Measurements from ENCODE around the gene SUSD3.

GRCh38 chr9:93079371-93079770 is 20.9 kb downstream of the SUSD3 start:
- no peak for TF ChIP-seq CTCF (conservative IDR thresholded peaks at IDR 0.05)
- TF ChIP-seq ZFX (IDR thresholded peaks at IDR 0.05): no peak
